B cell (primary cell): ENCODE data around the gene MSH5. TPM values are rescaled to one million over a fixed set of nuclear protein-coding genes. Genes with fewer than 3 reads are reported as not detected.

ENCODE experiments used
- ATAC-seq: fragments of 200-7000 bp; cut with Tn5 transposase; one replicate; pipeline ENCODE4 v1.10.0; 2021; ENCODE audit warnings: low read depth, mild to moderate bottlenecking, moderate number of reproducible peaks, moderate library complexity
- CTCF ChIA-PET: fragments of 350-600 bp; sonication (Branson Sonifier 250); formaldehyde crosslinking; loops from one replicate; lab custom pipeline; 2021; ENCODE audit warnings: antibody characterized with exemption, inconsistent platforms; lab: Charles Lee
- POLR2A ChIA-PET: fragments of 350-600 bp; sonication (Branson Sonifier 250); formaldehyde crosslinking; loops from one replicate; lab custom pipeline; 2021; ENCODE audit warnings: antibody characterized with exemption; lab: Charles Lee
- DNase-seq: peaks from one replicate; pipeline ENCODE4 v3.0.0; 2013
- H2AFZ ChIP-seq: 2 replicates; pipeline ENCODE4 v1.6.1; 2012; ENCODE audit warnings: mild to moderate bottlenecking, low read depth, low read length; ENCODE audit not compliant: insufficient read depth, poor library complexity, severe bottlenecking
- H3K27ac ChIP-seq, 2 donors: 1 replicate in 1 of 2; 2 replicates in 1 of 2; pipeline ENCODE4 v1.5.1; 2012 to 2013; ENCODE audit warnings: low read length in 2 of 2, mild to moderate bottlenecking in 2 of 2, moderate library complexity in 1 of 2
- H3K27me3 ChIP-seq, 4 experiments: fragments of 200-600 bp in 1 of 4; sonication (generic) in 1 of 4; replicated peaks in 1 of 4; 1 replicate in 2 of 4; 2 replicates in 2 of 4; pipeline versions ENCODE4 v1.6.1 to v1.7.0; 2013 to 2016; ENCODE audit warnings: low read length in 3 of 4, mild to moderate bottlenecking in 2 of 4, mixed read lengths in 1 of 4, moderate library complexity in 1 of 4; ENCODE audit not compliant: insufficient read depth in 4 of 4, control insufficient read depth in 3 of 4; ENCODE audit errors: control extremely low read depth in 1 of 4
- H3K36me3 ChIP-seq, 2 experiments: replicated peaks in 1 of 2; 1 replicate in 1 of 2; 2 replicates in 1 of 2; pipeline versions ENCODE4 v1.6.1 to v1.7.1; 2013; ENCODE audit warnings: low read length in 1 of 2; ENCODE audit not compliant: insufficient read depth in 2 of 2, control insufficient read depth in 1 of 2; ENCODE audit errors: control extremely low read depth in 1 of 2, extremely low read depth in 1 of 2
- H3K4me1 ChIP-seq, 2 donors: fragments of 200-600 bp in 1 of 2; sonication (generic) in 1 of 2; 1 replicate in 1 of 2; 2 replicates in 1 of 2; pipeline versions ENCODE4 v1.5.1 to v1.6.1; 2013 to 2017; ENCODE audit warnings: low read length in 2 of 2; ENCODE audit not compliant: control insufficient read depth in 2 of 2, insufficient read depth in 2 of 2
- H3K4me2 ChIP-seq: replicated peaks from 2 replicates; pipeline ENCODE3; 2012; ENCODE audit warnings: mild to moderate bottlenecking, low read depth, low read length; ENCODE audit not compliant: poor library complexity, severe bottlenecking
- H3K4me3 ChIP-seq, 5 experiments: fragments of 200-600 bp in 1 of 5; sonication (generic) in 1 of 5; 1 replicate in 3 of 5; 2 replicates in 2 of 5; pipeline versions ENCODE4 v1.5.1 to v1.7.0; 2011 to 2016; ENCODE audit warnings: low read length in 4 of 5, mild to moderate bottlenecking in 4 of 5, low read depth in 2 of 5, control low read depth in 1 of 5, moderate library complexity in 1 of 5; ENCODE audit not compliant: insufficient read depth in 1 of 5; ENCODE audit errors: control extremely low read depth in 1 of 5, extremely low read depth in 1 of 5
- H3K79me2 ChIP-seq: fragments of 200-600 bp; sonication (generic); one replicate; pipeline ENCODE4 v1.6.0; 2016; ENCODE audit warnings: low read length; ENCODE audit not compliant: control insufficient read depth, insufficient read depth
- H3K9ac ChIP-seq: fragments of 200-600 bp; sonication (generic); 2 replicates; pipeline ENCODE4 v1.6.1; 2017; ENCODE audit warnings: mild to moderate bottlenecking, low read length, moderate library complexity
- H3K9me3 ChIP-seq, 3 donors: one replicate each; pipeline versions ENCODE4 v1.6.1 to v1.7.1; 2013; ENCODE audit warnings: low read length in 2 of 3; ENCODE audit not compliant: control insufficient read depth in 2 of 3, insufficient read depth in 1 of 3; ENCODE audit errors: control extremely low read depth in 1 of 3
- H4K20me1 ChIP-seq: 2 replicates; pipeline ENCODE4 v1.6.0; 2012; ENCODE audit warnings: mild to moderate bottlenecking, low read length; ENCODE audit not compliant: insufficient read depth, control insufficient read depth, poor library complexity, severe bottlenecking
- H3K27ac Mint-ChIP-seq: one replicate; pipeline ENCODE4 v1.8.0; 2021; ENCODE audit warnings: mixed read lengths
- H3K27me3 Mint-ChIP-seq: one replicate; pipeline ENCODE4 v1.8.0; 2021; ENCODE audit warnings: mixed read lengths
- H3K4me1 Mint-ChIP-seq: one replicate; pipeline ENCODE4 v1.8.0; 2021; ENCODE audit warnings: mixed read lengths
- H3K4me3 Mint-ChIP-seq: one replicate; pipeline ENCODE4 v1.8.0; 2021; ENCODE audit warnings: mixed read lengths
- H3K9me3 Mint-ChIP-seq: one replicate; pipeline ENCODE4 v1.8.0; 2022; ENCODE audit warnings: mixed read lengths; ENCODE audit not compliant: insufficient read depth
- CTCF ChIP-seq: fragments of 200-600 bp; IDR thresholded peaks from one replicate; pipeline ENCODE4 v1.8.0; 2022; ENCODE audit warnings: antibody characterized with exemption, mild to moderate bottlenecking
- EZH2 ChIP-seq: IDR thresholded peaks from 2 replicates; pipeline ENCODE4 v1.6.1; 2012; ENCODE audit warnings: borderline replicate concordance, low read depth, mild to moderate bottlenecking, moderate library complexity, low read length; ENCODE audit not compliant: insufficient read depth, poor library complexity, severe bottlenecking
- WGBS: methylation state at CpG from one replicate; pipeline ENCODE4 v1.1.5; 2013; ENCODE audit warnings: missing lambda C conversion rate; ENCODE audit not compliant: insufficient coverage; 5-methylcytosine and 5-hydroxymethylcytosine counted together
- intact Hi-C: fragments of 100-400 bp; cut with micrococcal nuclease; formaldehyde crosslinking; loops from one replicate; pipeline ENCODE4 v1.10.0; 2022
- polyA plus RNA-seq: library from polyadenylated mRNA; depleted of rRNA; stranded (reverse); fragments of >200 nt; gene quantifications from 2 replicates; pipeline ENCODE4 v1.2.3, GENCODE V29; 2012
- total RNA-seq, 2 donors: library from RNA; stranded (reverse); fragments of 120-200 nt in 1 of 2; gene quantifications; 1 replicate in 1 of 2; 2 replicates in 1 of 2; pipeline versions ENCODE4 v1.2.3 to v1.2.4, GENCODE V29; 2013 to 2022

The MSH5 gene
- total and polyA plus RNA-seq, 2 donors (not counting 1 experiment from before 2014, with no cell fraction given) = 49.9 to 51.6 TPM

GRCh38 chr6:31780507-31781243, 40.9 kb downstream of the MSH5 start:
- Histone ChIP-seq H3K4me3 (no peak overlapping the region), H3K79me2 (peaks cover 18% of the 10 kb centered on the region), H3K9ac (no peak overlapping the region), H3K4me2 (no peak overlapping the region), H3K4me1 (peaks cover 15 to 21% of the 10 kb centered on the region in 2 donors), H2AFZ (no peak overlapping the region), H4K20me1 (no peaks in the 10 kb centered on the region), H3K9me3 (no peaks in the 10 kb centered on the region), H3K27me3 (no peaks in the 10 kb centered on the region), H3K36me3 (peaks cover 0 to 70% of the 10 kb centered on the region in 2 experiments), H3K27ac (no peak overlapping the region)
- ChIA-PET CTCF (no interaction called here), POLR2A (interaction anchor here (1.0 kb wide), 1 partner anchor 49 kb away, joined by 9 read pairs; no protein-coding TSS in a partner anchor)
- ATAC-seq (no peak), DNase-seq (no peak)
- TF ChIP-seq CTCF = no peak
- TF ChIP-seq EZH2 = no peak
- Mint-ChIP-seq H3K27me3 (no peaks in the 10 kb centered on the region), H3K4me3 (no peak overlapping the region), H3K9me3 (no peaks in the 10 kb centered on the region), H3K27ac (no peak overlapping the region), H3K4me1 (peaks cover 19% of the 10 kb centered on the region)
- 90% methylated on average over 16 of the region's 20 CpGs for WGBS
- intact Hi-C loops = no loop called here
